GM21526 (cell line): ENCODE measurements around the gene KAT6B.
A peak's percentile ranks its signal among the peaks of the same experiment; 100 is the strongest.
"Not testable (repeated sequence)": the region's sequence is repeated elsewhere in the genome, so short reads cannot be mapped to it uniquely, and the experiment has no call there.

Experiments
- ATAC-seq: cut with Tn5 transposase; IDR thresholded peaks from one replicate; pipeline ENCODE4 v1.9.1; 2021; ENCODE audit warnings: moderate library complexity; ENCODE audit not compliant: unreplicated experiment, low FRiP score

Gene KAT6B

GRCh38 chr10:74855439-74855838 lies 29.0 kb downstream of the KAT6B start:
- no peak for ATAC-seq

GRCh38 chr10:74856940-74857339 lies 30.5 kb downstream of the KAT6B start:
- no peak for ATAC-seq

- no peak for ATAC-seq
These were observed 31.2 kb downstream of the KAT6B start for GRCh38 chr10:74857586-74857985.

DNA sequence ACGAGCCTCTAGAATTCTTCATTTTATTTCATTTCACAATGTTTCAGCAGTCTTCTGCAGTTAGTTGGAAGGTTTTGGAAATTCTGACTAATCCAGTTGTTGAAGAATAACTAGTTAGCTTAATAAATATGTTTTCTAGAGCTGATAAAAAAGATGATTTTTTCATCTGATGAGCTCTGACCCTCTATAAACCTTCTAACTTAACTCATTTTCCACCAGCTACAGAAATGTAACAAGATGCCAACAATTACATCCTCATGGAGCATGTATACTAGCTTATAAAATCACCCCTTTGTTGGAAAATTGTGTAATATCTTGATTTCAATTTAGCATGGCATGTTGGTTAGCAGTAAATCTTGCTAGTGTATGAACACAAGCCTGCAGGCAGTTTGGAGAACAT lies 33.1 kb downstream of the KAT6B start:
- no peak for ATAC-seq

GRCh38 chr10:74862625-74863024 lies 36.2 kb downstream of the KAT6B start:
- ATAC-seq = no peak

DNA sequence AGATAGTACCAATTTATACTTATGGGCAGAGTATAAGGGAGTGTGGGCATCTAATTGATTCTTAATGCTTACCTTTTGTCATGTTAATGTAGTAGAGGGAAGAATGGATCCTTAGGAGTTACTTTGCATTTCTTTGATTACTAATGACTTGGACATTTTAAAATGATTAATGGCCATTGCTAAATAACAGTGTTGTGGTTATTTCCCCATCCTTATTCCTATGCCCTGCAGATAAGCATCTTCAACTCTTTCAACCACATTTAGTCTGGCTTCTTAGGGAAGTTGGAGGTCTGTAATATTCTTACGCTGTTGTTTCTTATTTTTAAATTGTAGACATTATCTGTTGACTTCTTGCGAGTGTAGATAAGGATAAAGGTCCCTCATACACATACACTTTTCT lies 37.2 kb downstream of the KAT6B start:
- ATAC-seq = no peak

DNA sequence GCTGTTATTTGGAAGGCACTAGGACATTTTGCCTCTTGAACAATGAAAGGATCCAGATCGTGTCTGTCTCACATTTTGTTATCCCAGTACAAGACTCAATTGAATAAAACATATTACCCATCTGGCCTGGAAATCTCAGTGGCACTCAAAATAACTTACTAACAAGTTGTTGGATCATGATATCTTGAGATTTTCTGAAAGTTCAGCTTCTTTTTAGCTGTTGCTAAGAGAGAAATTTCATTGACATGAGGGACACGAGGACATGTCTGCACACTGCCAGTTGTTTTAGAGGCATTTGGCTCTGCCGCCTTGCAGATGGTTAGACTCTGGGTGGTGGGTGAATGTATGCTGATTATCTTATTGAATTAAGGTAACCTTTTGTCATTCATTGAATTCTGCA lies 41.0 kb downstream of the KAT6B start:
- ATAC-seq = no peak

DNA sequence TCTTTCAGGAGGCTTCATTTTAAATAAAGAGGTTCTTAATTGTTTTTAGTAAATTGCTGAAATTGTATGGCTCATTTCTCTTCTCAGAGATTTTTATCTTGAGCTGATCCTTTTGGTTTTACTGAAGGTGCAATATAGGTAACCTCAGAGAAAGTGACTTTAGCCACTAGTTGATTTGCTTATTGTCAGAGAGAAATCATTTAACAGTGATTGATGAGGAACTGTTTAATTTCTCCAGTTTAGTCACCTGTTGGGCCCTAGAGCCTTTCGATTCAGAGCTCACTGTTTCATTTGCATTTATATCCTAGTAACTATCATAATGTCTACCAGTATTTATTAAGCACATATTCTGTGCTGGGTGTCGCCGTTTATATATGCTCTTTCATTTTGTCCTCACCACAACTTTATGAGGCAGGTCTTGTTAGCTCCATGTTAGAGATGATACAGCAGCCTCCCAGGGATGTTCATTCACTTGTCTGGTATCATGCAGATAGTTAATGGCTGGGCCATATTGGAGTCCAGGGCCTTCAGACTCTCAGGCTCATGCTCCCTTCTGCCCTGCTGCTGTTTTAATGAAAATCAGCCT lies 42.1 kb downstream of the KAT6B start:
- no peak for ATAC-seq

- no peak for ATAC-seq
These were observed 43.2 kb downstream of the KAT6B start for GRCh38 chr10:74869635-74870034.

DNA sequence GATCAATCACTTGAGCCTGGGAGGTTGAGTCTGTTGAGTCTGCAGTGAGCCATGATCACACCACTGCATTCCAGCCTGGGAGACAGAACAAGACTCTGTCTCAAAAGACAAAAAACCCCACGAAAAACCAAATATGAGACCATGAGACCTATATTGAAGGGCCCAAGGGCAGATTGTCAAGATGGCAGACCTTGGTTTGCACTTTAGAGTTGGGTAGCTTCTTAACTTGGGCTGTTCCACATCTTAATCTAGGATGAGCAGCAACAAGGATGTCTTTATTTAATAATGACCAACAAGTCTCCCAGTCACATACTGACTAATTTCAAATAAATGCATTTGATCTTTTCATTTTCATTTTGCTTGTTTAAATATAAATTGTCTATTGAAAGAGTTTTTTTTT lies 43.8 kb downstream of the KAT6B start:
- no peak for ATAC-seq

GRCh38 chr10:74871595-74872382 lies 45.4 kb downstream of the KAT6B start:
- ATAC-seq = peak; percentile 80

- ATAC-seq = no peak
These were observed 47.5 kb downstream of the KAT6B start for GRCh38 chr10:74873803-74874454.

DNA sequence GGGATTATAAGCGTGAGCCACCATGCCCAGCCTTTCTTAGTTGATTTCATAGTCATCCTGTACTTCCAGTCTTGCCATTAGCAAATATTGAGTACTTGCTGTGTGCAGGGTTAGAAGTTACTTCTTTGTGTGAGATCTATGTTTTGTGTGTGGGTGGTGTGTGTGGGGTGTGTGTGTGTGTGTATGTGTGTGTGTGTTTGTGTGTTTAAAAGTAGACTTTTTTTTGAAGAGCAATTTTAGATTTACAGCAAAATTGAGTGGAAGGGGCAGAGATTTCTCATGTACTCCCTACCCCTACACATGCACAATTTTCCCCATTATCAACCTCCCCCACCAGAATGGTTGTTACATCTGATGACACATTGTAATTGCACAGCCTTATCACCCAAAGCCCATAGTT lies 48.2 kb downstream of the KAT6B start:
- no peak for ATAC-seq

DNA sequence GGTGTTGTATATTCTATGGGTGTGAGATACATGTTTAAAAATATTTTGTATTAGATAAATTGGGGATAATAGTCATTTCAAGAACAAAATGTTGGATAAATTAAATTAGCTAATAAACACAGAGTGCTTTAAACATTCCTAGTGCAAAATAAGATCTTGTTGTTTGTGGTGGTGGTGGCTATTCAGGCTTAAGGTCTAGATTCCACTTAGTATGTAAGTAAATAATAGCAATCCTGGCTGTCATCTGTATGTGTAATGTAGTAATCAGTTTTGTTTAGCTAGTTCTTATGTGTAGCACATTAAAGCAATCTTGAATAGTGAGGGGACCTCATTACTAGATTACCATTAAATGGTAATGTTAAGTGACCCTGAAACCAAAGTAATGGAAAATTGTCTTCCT lies 48.7 kb downstream of the KAT6B start:
- ATAC-seq = no peak

GRCh38 chr10:74875966-74876365 lies 49.6 kb downstream of the KAT6B start:
- no peak for ATAC-seq

GRCh38 chr10:74877054-74877453 lies 50.7 kb downstream of the KAT6B start:
- ATAC-seq = not testable (repeated sequence)

- no peak for ATAC-seq
These were observed 51.5 kb downstream of the KAT6B start for GRCh38 chr10:74877898-74878297.

DNA sequence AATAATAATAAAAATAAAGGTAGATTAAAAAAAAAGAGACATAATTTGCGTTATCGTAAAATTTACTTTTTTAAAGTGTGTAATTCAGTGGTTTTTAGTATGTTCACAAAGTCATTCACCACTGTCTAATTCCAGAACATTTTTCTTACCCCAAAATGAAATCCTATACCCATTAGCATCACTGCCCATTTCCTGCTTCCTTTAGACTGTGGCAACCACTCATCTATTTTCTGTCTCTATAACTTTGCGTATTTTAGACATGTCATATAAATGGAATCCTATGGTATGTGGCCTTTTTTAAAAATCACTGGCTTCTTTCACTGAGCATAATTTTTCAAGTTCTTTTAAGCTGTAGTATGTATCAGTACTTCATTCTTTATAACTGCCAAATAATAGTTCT lies 53.6 kb downstream of the KAT6B start:
- ATAC-seq = no peak

GRCh38 chr10:74881253-74881884 lies 55.0 kb downstream of the KAT6B start:
- no peak for ATAC-seq

DNA sequence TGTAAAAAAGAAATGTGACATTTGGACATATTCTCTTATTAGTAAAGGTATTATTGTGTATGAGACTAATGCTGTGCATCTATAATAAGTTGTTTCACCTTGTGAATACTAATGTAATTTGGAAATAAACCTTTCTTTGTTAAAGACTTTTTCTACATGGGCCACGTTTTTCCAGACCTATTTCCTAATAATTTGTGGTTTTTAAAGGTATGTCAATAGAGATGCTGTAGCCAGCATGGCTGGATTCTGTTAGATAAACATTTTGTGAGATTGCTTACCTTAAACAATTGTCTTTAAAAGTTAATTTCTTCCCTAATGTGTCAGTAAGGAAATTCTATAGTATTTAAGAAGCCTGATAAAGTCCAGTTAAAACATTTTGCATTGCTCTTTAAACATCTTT lies 56.0 kb downstream of the KAT6B start:
- no peak for ATAC-seq

GRCh38 chr10:74882831-74883230 lies 56.4 kb downstream of the KAT6B start:
- ATAC-seq = no peak
